Stimulated activated CD4-positive, alpha-beta T cell treated with anti-CD3 and anti-CD28 coated beads, Interleukin-4, amount 100 ng/mL, for 4 hours (primary cell): ENCODE measurements around the gene AOAH.
"Not testable (repeated sequence)": the region's sequence is repeated elsewhere in the genome, so short reads cannot be mapped to it uniquely, and the experiment has no call there.

Experiments used
- DNase-seq, 2 experiments: peaks; one replicate each; pipeline ENCODE4 v3.0.0-alpha.2; 2020

The AOAH gene

DNA sequence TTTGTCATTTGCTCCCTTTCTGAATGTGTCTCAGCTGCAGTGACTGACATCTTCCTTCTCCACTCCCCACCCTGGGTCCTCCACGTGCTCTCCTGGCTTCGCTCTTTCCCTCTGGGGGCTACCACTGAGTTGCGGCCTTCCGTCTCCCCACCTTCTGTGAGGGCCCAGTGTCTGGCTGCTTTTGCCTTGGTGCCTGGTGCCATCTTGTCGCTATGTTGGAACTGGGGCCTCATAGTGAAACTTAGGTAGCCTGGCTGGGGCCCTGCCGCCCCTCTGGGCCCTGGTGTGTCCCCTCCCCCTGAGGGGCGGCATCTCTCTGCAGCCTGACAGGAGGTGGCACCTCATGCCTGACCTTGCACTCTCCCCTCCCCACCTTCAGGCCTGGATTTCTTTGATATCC lies 190.6 kb downstream of the AOAH start:
- DNase-seq = no peak

DNA sequence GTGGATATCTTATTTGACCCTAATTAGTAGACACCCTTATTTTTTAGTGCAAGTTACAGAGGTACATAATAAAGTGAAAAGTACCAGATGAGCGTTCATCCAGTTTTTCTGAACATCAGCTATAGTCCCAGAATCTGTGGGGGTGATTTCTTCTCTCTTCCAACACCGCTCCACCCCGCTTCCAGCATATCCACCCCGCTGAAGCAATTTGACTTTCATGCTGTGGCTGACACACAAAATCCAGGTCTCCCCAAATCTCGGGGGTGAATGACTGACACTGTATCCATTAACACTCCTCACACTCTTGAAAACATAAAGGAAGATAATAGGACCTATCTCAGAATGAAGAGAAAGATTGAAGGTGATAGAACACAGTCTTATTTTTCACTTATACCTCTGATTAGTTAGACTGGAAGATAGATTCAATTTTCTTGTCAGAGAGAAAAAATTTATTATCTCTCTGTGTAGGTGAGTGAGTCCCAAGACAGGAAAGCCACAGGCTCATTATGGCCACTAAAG lies 191.3 kb downstream of the AOAH start:
- no peak for DNase-seq

DNA sequence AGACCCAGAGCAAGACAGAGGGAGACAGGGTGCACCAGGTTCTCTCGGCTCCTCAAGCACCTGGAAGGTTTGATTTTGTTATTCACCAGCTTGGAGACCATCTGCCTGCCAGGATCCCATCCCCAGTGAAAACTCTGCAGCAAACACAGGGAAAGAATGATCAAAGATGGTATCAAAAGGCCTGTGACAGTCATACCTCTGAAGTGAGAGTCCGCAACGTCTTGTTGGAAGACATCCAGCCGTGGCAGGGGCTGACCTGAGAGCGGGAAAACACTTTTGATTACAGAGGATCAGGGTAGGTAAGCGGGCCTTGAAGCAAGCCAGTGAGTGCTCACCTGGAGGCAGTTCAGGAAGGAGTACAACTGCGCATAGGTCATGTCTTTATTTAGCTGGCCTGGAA lies 192.3 kb downstream of the AOAH start:
- DNase-seq = no peak

DNA sequence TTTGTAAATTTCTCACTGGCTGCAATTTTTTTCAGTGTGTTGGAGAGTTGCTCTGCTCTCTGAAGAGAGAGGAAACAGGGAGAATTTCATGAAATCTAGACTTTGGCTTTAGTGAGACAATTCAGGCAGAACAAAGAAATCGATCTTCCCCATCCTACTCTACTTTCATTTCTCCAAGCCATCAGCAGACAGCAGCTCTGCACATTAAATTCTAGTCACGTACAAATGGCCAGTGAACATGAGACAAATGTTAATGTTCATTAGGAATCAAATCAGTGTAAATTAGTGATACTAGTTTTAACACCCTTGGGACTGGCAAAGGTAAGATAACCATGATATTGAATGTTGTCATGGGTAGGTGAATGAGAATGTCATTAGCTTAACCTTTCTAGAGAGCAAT lies 193.8 kb downstream of the AOAH start:
- no peak for DNase-seq

DNA sequence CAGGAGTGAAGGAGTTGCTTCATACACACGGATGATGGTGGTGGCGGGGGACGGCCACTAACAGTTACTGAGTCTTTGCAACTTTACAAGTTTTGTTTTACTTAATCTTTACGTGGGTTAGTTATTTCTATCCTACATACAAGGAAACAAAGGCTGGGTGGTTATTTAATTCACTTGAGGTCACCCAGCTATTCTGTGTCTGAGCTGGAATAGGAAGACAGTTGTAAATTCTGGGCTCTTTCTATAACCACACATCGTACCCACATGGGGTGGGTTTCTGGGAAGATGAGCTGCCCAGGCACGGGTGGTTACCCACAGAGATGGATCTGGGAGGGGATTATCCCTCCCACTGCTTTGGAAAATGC lies 196.8 kb downstream of the AOAH start:
- DNase-seq = no peak

DNA sequence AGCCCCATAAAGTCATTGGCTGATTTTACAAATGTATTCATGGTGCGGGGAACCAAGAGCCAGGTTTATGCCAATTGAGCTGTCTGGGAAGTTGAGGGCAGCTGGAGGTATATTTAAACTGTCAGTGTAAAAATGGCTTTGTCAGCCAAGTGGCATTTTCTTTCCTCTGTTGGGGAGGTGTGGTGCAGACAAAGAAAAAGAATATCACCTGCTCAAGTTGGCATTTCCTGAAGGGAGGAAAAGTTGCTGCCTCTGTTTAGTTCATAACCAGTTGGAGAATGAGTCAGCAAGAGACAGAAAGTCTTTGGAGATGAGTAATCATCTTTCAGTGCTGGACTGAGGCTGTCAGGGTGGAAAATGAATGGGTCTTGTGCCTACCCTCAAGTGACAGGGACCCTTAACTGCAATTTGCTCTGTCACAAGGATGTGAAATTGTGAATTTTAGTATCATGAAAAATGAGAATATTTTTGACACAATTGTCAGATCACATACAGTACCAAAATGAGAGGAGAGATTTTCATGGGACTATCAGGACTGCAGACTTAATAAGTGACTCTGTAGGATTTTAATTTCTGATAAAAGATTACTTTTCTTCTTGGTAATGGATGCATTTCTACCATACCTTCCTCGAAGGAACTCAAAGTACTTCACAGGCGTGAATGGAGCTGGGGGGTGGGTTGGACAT lies 197.3 kb downstream of the AOAH start:
- no peak for DNase-seq

DNA sequence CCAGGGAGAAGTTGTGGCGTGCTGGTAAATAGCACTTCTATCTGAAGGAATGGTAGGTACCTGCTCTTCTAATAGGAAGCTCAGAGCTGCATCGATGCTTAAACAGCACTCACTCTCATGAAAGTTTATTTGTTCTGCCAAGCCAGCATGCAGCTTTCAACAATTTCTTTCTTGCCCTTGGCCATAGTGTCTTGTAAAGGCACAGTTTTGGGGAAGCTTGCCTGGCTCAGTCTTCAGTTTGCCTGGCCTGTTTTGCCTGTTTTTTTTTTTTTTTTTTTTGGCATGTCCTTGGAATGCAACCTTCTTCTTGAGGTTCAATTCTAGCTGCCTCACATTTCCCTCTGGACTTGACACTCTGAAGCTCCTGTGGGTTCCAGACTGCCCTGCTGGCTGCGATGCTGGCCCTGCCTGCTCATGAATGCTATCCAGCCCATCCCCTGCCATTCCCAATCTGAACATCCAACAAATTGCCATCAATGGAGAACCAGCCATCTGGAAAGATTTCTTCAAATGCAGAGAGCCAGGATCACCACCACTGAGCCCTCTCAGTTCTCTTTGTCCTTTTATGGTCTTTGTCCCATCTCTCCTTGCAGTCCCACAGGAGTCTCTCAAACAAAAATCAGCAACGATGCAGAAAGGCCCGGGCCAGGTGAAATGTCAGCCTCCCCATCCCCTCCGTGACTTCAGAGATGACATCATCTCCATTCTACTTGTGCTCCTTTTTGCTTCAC lies 200.8 kb downstream of the AOAH start:
- DNase-seq = no peak

DNA sequence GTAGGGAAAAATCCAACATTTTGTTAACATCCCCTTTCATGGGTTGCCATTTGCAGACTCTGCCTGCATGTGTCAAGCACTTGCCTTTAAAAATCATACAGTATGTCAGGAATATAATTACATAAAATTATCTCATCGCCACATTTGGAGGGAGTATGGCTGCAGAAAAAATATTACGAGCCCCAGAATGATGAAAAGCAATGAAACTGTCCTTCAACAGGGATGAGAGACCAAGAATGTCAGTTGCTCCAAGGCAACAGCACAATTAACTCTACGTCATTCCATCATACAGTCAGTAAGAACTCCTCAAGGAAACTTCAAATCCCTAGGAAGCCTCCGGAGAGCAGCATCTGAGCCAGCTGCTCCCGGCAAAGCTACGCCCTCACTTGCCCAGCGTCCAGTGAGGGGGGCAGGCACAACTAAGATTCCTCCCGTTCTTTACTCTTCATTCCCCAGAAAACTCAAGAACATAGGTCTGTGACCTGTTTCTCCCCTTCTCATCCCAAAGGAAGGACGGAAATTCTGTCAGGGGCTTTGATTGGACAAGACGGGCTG lies 201.8 kb downstream of the AOAH start:
- DNase-seq = no peak

DNA sequence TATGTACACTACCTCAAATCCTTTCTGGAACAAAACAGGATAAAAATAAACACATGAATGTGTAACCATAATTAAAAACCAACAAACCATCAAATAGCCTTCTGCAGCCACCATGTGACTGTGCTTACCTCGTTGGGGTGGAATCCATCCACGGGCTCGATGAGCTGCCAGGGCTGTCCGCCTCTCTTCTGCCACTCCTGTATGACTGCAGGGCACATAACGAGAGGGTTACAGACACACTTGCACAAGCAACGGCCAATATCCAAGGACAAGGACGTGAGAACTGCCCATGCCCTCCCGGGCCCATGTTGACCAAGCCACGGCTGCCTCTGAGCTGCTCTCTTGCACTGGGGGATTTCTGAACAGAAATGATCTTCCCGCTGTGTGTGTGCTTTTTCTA lies 202.4 kb downstream of the AOAH start:
- no peak for DNase-seq

DNA sequence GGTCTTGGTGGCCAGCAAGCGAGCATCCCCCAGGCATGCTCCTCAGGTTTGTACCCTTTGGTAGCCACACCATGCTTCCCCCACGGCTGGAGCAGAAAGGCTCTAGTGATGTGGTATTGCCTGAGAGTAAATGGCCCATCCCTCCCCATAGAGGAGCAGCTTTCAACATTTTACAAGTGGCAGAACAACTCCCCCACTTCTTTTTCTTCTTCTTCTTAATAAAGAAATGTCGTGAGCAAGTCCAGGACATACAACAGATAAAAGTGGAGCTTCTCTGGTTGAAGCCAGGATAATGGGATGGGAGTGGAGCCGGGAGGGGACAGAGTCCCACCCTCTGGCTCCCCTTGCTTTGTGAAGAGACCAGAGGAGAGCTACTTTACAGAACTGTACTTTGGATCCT lies 203.2 kb downstream of the AOAH start:
- DNase-seq = no peak

DNA sequence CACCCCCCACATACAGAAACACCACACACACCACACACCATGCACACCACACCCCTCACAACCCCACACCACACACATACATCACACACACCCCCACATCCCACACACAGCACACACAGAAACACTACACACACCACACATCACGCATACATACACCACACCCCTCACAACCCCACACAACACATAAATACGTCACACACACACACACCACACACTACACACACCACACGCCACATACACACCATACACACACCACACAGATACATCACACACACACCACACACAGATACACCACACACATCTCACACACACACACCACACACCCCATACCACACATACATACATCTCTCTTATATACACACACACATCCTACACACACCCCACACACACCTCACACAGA lies 208.4 kb downstream of the AOAH start:
- DNase-seq = no peak

DNA sequence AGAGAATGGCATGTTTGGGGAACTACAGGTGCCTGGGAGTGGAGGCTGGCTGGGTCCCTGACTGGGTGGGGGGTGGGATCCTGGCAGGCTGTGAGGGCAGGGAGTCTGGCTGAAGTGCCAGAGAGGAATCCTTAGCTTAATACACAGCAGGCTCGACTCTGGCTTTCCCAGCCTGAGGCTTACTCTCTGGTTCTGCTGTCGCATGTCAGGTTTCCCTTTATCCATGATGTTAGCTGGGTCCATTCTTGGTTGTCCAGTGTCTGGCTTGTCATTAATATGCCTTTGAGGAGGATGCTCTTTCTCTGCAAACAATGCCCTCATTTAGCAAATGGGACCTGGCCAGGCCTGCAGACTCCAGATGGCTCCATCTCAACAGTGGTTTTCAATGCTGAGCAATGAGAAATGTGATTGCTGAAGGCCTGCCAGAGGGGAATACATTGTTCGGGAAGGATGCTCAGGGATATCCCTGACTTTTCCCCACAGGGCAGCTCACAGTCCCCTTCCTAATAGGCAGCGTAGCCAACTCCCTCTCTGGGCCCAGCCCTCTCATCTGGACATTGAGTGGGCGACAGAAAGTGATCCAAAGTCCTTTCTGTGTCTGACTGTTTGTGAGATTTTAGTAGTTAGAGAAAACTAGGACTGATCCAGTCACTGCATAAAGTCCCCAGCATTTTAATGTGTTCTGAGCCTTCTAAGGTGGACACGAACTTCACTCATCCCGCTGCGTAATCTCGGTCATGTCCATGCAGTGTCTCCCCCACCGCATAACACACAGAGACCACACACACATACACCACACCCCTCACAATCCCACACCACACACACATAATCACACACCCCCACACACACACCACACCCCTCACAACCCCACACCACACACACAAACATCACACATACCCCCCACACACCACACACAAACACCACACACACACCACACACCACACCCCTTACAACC lies 209.7 kb downstream of the AOAH start:
- no peak for DNase-seq

DNA sequence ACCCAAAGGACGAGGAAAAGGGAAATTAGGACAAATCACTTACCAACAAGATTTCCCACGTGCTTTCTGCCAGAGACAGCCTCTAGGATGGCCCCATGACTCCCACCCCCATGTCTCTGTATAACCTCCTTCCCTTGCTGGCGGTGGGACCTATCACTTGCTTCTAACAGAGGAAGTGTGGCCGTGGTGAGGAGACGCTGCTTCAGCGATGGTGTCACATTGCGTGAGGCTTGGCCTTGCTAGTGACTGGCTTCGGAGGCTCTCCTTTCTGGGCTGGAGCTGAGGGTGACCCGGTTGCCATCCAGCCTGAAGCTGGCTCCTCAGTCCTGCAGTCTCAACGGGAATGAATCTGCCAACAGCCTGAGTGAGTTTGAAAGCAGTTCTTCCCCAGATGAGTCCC lies 210.9 kb downstream of the AOAH start:
- no peak for DNase-seq

DNA sequence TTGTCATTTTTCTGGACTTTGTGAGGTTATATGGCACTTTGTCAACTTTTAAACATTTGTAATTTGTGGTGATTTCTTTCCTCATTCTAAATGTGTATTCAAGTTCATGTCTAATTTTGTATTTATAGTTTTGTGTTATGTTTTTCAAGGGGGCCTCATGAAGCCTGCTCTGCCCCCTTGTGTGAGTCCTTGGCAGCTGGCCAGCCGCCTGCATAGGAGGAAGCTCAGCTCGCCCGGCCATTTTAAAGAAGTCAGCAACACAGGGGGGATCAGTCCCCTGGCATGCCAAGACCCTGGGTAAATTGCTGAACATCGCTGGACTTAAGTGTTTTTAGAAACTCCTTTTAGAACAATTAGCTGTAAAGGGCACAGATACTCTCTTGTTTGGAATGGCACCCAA lies 211.7 kb downstream of the AOAH start:
- no peak for DNase-seq

DNA sequence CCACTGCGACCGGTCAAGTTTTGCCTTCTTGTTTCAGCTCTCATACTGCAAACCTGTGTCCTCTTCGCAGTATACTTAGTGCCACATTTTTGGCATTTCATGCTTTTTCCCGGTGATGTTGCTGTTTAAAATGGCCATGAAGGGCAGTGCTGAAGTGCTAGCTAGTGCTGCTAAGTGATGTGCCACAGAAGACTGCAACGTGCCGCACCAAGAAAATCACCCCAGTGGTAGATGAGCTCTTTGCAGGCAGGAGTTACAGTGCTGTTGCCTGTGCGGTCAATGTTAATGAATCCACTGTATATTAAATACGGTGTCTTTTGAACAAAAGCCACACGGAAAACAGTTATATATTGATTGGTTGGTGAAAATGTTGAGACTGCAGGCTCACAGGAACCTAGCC lies 214.3 kb downstream of the AOAH start:
- no peak for DNase-seq

DNA sequence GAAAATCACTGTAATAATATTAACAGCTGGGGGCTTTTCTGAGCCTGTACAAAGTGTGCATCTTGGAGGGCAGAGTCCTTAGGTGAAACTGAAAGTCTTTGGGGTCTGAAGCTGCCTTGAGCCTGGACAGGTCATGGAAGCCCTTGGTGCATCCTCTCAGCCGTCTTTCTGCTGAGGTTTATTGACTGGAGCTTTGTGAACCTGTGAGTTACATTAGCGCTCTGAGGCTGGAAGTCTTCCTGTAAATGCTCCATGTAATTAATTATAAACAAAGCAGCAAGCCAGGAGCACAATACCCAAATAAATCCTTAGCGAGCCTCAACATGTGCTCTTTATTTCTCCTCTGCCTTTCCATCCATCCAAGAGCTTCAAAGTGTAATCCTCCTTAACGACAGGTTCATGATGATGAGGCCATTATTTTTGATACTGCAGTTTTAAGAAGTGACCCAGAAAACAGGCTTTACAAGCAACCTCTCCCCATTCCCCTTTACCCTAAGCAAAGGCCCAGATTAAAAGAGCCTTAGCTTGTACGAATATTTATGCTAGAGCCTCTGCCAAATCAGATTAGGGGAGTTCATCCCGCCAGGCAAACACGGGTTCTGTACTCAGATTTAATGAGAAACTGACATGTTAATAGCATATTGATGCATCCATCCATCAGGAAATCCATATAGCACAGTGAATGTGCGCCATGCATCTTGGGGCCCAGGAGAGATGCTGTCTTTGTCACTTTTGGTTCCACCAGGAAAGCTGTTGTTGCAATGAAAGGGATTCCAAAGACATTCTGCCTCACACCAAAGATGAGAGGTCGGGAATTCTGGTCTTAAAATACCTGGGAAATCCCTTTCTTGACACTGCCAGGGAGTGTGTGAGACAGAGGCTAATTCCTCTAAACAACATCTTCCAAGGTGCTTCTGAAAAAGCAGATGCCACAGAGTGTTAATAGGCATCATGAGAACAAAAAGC lies 216.5 kb downstream of the AOAH start:
- no peak for DNase-seq

DNA sequence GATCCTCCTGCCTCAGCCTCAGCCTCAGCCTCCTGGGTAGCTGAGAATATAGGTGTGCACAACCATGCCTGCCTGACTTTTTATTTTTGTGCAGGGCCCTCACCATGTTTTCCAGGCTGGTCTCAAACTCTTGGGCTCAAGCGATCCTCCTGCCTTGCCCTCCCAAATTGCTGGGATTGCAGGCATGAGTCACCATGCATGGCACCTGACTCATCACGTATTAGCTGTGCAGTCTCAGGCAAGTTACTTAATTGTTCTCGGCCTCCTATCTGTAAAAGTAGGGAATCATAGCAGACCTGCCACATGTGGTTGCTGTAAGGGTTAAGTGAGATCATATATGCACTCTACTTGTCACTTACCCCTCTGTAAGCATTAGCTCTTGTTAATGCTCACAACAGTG lies 217.5 kb downstream of the AOAH start:
- DNase-seq = no peak

DNA sequence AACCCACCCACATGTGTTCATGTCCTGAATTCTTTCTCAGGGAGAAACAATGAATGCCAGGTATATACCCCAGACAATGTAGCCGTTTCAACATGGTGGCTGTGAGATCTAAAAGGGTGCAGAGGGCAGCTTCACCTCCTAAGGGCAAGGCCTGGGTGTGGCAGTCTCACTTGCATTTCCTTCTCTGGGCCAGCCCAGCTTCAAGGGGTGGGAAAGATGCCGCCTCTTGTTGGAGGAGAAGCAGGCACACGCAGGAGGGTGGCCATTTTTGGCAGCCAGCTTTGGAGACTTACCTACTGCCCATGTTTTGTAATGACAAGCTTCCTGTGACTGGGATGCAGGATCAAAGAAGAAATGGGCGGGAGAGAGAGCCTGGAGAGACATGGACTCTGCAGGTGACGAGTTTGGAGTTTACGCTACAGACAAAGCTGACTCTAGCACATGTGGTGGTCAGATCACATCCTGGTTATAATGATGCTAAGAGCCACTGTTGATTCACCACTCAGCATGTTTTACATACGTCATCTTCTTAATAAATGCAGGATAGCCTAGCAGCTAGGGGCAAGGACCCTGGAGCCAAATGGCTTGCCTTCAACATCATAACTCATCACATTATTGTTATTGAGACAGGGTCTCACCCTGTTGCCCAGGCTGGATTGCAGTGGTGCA lies 218.0 kb downstream of the AOAH start:
- no peak for DNase-seq

DNA sequence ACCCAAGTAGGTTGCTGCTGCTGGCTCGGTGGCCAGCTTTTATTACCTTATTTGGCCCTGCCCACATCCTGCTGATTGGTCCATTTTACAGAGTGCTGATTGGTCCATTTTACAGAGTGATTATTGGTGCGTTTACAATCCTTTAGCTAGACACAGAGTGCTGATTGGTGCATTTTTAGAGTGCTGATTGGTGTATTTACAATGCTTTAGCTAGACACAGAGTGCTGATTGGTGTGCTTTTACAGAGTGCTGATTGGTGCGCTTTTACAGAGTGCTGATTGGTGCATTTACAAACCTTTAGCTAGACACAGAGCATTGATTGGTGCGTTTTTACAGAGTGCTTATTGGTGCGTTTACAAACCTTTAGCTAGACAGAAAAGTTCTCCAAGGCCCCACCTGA lies 219.7 kb downstream of the AOAH start:
- not testable (repeated sequence) for DNase-seq

DNA sequence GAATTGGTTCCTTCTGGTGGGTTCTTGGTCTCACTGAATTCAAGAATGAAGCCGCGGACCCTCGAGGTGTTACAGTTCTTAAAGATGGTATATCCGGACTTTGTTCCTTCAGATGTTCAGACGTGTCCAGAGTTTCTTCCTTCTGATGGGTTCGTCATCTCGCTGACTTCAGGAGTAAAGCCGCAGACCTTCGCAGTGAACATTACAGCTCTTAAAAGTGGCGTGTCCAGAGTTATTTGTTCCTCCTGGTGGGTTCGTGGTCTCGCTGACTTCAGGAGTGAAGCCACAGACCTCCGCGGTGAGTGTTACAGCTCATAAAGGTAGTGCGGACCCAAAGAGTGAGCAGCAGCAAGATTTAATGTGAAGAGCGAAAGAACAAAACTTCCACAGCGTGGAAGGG lies 220.1 kb downstream of the AOAH start:
- DNase-seq = not testable (repeated sequence)

DNA sequence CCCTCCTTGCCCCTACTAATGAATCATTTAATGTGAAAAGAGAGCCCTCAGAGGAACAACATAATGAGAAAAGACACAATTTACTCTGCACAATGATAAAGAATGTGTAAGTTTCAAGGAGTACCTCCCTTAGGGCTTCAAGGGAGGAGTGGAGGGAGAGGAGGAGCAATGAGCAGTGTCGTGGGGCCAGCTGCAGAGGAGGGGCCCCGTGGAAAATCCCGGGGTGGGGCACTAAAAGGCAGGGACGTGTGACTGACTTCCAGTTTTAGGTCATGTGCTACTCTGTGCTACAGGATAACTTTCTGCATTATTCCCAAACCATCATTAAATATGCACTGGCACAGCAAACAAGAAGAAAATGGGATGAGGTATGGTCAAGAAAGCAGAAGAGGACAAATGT lies 226.5 kb downstream of the AOAH start:
- no peak for DNase-seq
